GM19452 (cell line): ENCODE results near the gene ADAMTS4.

Experiments
- ATAC-seq: cut with Tn5 transposase; IDR thresholded peaks from one replicate; pipeline ENCODE4 v1.9.1; 2021; ENCODE audit not compliant: unreplicated experiment

Gene ADAMTS4

DNA sequence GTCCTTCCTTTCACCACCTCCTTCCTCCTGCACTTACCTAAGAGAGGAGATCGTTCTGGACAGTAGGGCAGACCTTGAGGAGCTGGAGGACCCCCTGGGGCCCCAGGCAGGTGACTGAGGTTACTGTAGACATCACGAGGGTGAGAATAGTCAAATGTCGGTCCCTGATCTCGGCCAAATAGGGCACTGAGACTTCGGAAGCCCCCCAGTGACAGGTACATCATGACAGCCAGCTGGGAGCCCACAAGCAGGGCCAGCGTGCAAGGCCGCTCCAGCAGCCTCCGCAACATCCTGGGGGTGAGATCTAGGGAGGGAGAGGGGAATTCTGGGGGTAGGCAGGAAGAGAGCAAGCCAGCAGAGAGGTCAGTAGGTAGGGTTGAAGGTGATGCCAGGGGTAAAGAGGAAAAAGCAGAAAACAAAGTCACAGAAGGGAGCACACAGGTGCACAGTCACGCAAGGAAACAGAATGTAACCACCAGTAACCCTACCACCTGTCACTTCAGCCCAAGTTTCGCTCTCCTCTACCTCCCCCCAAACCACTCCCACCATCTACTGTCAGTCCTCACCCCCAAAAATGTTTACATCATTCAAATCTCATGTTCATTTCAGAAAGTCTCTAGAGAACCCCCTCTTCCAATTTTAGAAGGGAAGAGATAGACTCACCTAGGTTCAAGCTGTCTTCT is 22.9 kb downstream of the ADAMTS4 start:
- ATAC-seq = no peak

DNA sequence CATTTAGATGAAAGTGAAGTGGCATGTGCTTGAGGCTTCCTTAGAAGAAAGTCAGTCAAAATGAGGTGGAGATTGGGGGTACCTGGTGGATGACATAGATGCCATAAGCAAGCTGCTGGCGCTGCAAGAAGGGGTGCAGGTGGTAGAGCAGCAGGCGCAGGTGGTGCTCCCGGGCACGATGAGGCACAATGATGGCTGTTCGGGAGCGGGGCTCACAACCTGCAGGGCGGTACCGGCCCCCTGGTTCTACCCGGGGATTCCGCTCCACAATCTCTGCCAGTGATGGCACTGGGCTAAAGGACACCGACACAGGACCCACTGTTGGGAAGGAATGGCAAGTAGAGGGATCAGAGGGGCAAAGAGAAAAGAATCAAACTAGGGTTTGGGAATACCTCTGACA is 23.9 kb downstream of the ADAMTS4 start:
- no peak for ATAC-seq

- ATAC-seq = no peak
Measured at GRCh38 chr1:161173711-161174110, 25.1 kb downstream of the ADAMTS4 start.

GRCh38 chr1:161172776-161173376 is 26.0 kb downstream of the ADAMTS4 start:
- no peak for ATAC-seq

GRCh38 chr1:161172349-161172748 is 26.5 kb downstream of the ADAMTS4 start:
- ATAC-seq = no peak

GRCh38 chr1:161171696-161172095 is 27.2 kb downstream of the ADAMTS4 start:
- no peak for ATAC-seq

DNA sequence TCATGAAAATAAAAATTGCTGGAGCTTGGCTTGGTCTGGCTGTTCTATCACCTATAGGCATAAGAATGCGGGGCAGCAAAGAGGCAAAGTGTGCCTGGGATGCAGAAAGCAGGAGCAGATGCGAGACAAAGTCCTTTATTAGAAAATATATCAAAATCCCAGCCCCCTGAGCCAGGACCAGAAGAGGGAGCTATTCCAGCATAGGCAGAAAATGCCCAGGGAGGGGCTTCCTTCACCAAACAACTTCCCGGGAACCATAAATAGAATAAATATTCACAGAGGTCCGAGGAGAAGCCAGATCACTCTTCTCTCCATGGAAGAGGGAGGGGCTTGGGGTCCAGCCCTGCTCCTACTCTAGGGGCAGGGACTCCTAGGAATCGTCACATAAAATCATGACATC is 27.7 kb downstream of the ADAMTS4 start:
- no peak for ATAC-seq

DNA sequence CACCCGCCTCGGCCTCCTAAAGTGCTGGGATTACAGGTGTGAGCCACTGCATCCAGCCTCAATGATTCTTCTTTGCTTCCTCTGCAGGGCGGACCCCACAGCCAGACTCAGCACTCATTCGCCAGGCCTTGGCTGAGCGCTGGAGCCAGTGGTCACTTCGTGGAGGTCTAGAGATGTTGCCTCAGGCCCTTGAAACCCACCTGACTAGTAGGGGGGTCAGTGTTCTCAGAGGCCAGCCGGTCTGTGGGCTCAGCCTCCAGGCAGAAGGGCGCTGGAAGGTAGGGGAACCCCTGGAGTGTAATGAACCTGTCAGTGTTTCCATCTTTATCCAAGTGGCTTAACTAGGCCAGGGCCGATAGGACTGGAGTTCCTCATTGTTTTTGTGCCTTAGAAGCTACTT is 29.9 kb downstream of the ADAMTS4 start:
- no peak for ATAC-seq

GRCh38 chr1:161166669-161167548 is 31.9 kb downstream of the ADAMTS4 start:
- ATAC-seq = no peak

DNA sequence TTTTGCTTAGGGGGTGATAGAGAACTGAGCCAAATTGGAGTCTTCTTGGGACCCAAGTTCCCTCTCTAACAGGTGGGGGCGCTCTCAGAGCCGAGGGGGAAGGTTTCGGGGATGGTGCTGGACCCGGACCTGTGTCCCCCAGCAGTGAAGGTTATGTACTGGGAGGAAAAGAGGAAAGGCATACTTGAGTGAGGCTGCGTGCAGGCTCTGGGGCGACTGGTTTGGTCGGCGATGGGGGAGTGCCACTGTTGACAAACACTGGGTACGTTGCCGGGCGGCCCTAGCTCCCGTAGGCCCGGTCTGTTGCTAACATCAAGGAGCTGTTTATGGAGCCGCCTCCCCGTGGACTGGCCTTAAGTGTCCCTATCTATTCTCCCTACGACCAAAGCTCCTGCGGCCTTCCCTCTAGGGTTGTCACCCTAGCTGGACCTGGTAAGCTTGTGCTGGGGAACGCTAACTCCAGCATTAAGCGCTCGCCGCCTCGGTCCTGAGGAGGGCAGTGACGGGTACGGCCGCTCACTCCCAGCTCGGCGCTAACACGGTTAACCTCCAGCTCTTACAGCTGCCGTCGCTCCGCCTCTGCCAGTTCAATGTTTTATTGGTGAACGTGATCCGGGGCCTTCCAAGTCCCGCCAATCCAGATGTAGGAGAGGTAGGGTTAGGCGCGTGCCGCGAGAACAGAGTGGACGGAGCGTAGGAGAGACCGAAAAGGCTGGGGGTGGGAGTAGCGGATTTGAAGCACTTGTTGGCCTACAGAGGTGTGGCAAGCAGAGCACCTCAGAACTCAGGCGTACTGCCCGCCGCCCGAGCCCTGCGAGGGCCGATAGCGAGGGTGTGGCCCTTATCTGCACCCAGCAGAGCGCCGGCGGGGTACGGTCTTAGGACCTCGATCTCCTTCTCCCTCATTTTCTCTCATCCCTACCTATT is 32.8 kb downstream of the ADAMTS4 start, which contains the start of gene PPOX:
Gene PPOX (plus strand): TSS at position 685 of the 927 bp plus-strand sequence. CDS start 422 bp downstream, outside the sequence.
- peak; percentile 92 for ATAC-seq

- ATAC-seq = no peak
Measured at GRCh38 chr1:161164901-161165610, 33.8 kb downstream of the ADAMTS4 start.

DNA sequence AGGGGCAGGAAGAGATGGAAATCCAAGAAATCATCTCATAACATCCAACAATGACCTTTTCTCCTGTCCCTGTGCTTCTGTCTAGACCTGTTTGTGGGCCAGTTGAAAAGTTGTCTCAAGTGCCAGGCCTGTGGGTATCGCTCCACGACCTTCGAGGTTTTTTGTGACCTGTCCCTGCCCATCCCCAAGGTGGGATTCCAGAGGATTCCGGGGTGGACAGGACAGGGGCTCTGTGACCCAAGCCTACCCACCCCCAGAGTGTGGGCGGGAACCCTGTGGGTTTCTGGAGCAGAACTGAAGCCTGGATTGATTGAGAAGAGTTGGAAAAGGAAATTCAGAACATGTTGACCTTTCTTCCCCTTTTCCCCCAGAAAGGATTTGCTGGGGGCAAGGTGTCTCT is 35.1 kb downstream of the ADAMTS4 start:
- no peak for ATAC-seq

- no peak for ATAC-seq
Measured at GRCh38 chr1:161162806-161163205, 36.0 kb downstream of the ADAMTS4 start.

- no peak for ATAC-seq
Measured at GRCh38 chr1:161162052-161162451, 36.8 kb downstream of the ADAMTS4 start.

DNA sequence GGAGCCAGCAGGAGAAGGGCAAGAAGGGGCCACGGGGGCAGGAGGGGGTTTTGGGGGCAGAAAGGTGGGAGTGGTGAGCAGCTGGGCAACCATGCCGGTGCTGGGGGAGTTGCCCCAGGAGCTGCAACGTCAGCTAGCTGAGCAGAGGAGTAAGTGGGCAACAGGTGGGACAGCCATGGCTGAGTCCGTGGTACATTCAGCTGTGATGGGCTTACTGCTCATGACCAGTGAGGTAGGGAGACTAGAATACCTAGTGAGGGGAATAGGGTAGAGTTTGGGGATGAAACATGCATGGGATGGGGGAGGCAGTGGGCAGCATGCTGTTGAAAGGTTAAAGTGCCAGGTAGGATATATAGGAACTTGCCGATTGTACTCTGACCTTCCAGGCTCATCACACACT is 37.2 kb downstream of the ADAMTS4 start:
- ATAC-seq = no peak

- ATAC-seq = no peak
Measured at GRCh38 chr1:161160671-161161145, 38.1 kb downstream of the ADAMTS4 start.

DNA sequence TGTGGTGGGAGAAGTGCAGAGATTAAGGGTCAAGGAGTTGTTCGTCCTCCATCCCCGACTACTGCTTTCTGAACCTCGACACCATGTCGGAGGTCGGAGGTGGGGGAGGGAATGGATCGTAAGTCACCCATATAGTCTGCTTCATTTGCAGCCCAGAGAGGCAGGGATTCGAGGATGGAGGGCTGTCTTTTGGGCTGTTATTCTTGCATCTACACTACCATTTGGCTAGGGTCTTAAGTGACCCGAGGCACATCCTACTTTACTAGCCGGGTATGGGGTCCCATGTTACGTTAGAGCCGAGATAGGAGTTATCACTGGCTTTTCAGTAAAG is 39.0 kb downstream of the ADAMTS4 start:
- ATAC-seq = no peak

DNA sequence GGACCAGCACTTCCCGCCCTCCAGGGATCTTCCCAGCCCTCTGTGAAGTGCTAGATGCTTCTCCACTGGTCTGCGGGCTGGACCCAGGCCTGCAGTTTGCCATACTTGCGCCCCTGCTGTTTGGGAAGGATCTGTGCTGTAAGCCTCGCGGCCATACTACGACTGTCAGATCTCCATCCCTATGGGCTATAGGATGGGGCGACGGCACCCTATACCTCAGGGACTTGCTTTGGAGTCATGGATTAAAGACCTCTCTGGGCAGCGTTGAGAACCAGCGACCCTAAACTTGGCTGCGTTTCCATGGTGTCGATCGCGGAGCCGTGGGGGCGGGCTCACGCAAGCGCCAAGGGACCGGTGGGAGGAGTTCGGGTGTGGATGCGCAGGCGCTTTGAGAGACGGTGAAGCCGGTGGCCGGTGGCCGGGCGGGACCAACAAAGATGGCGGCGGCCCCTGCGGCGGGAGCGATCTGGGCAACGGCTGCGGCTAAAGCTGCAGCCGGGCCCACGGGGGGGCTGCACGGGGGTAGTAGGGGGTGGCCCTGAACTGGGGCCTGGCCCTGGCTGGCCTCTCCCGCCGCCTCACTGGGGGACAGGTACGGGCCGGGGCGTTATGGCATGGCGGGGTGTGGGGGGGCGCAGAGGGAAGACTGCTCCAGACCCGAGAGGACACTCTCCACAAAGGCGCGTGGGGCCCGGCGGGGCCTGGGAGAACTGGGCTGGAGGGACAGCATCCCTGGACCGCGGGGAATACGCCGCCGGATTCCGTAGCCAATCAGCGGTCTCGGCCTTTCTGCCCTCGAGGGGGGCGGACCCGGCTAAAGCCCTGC is 39.6 kb downstream of the ADAMTS4 start, which contains the start of gene USP21:
Gene USP21 (plus strand): TSS at position 414 of the 826 bp plus-strand sequence. CDS start 1,141 bp downstream, outside the sequence.
- ATAC-seq = peak; percentile 76
